ENCODE data around the gene NDUFC2.
"Not testable (repeated sequence)": the region's sequence is repeated elsewhere in the genome, so short reads cannot be mapped to it uniquely, and the experiment has no call there.

Gene NDUFC2

DNA sequence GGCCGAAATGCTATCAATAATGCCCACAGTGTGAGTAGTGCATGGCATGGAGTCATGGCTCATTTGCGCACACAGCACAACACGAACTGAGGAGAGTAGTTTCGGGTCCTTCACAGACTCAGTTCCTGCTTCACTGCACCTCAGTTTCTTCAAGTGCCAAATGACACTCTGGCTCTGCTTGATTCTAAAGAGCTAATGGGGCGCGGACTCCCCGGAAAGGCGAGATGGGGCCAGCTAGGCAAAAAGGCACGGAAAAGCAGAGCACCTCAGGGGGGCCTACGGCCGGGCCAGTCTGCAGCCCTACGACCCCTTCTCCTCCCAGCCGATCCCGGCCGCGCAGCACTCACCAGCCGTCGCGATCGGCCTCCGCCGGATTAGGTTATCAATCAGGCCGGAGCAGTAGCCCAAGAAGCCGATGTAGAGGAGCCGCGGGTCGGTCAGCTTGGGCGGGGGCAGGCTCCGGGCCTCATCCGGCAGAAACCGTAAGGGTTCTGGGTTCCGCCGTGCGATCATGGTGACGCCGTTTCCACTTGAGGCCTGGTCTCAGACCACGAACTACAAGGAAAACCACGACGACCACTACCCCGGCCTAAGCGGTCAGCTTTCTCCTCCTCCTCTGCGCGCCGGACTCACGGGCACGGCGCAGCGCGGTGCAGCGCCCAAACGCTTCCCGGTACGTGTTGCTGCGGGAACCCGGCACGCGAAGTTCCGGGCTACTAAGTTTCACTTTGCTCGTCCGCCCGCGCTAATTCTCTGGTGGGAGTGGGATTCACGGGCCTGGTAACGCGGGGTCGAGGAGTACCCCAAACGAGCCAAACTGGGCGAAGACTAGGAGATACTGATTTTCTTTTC, at the start of gene NDUFC2:
Gene NDUFC2, minus strand, starts transcription at position 631 of the 852 bp plus-strand sequence. Its CDS starts 118 bp downstream, at position 513.
- peak; percentile 68 for DNase-seq

DNA sequence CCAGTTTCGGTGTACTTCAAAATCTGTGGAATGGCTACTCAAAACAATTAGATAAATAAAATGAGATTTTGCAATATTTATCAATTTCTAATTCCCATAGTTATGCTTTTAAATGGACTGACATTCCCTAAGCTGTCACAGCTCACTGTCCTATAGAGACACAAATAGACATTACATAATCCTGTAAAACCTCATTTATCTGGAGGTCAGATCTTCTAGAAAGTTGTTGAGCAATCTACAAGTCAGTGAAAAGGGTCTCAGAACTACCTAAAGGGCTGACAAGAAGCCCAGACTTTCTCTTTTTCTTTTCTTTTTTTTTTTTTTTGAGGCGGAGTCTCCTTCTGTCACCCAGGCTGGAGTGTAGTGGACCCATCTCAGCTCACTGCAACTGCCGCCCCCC, 47.7 kb upstream of the NDUFC2 start:
- DNase-seq: no peak

DNA sequence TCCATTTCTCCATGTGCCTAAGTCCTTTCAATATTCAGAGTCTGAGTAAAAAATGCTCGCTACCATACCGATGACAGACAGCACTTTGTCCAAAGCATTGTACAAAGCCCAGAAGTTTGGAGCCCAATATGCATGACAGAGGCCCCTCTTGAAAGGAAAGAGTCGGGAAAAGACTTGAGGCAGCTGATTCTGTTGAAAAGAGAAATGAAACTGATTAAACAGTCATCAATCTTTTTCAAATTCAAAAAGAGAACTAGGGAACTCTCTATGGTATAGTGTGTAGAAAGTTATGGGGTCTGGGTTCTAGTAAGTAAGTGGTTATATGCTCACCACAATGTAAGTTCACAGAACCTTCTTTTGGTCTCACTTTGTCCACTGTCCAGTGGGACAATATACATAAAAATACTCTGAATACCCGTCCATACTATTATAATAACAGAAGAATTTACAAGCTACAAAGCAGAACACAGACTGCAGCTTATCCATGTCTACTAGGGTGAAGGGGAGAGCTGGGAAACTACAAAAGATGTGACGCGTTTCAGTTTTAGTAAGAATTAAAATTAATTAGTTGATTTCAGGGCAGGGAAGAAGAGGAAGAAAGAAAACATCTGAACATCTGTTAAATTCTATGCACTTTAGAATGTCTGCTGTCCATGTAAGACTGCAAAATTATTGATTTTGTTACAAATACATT, 33.1 kb upstream of the NDUFC2 start:
- DNase-seq: no peak

DNA sequence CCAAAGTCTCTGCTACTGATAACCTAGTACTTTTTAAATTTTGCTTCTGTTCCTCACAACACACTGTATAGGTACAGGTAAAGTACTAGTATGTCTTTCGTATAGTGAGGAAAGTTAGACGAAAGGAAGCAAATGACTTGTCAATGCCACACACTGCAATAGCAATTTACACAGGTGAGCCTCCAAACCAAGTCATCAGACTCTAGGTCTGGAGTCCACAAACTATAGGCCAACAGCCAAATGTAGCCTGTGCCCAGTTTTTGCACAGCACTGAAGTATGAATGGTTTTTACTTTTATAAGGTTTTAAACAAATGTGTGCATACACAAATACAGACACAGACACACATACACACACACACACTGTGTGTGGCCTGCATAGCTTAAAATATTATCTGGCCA, 31.6 kb upstream of the NDUFC2 start:
- DNase-seq: no peak

DNA sequence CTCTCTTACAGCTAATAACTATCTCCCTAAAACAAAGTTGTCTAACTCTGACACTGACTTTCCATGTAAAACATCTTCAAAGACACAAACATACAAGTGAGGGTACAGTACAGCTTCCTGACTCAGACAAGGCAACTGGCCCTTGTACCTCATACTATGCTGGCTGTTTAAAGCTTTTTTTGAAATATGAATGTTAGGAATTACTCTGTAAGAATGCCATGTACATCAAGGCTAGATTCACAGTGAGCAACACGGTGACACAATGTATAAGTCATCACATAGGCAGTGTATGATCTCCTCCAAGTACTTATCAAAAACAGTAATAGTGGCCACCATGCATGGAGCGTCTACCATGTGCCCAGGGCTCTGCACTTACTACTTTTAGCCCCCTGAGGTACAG, 31.2 kb upstream of the NDUFC2 start:
- no peak for DNase-seq

DNA sequence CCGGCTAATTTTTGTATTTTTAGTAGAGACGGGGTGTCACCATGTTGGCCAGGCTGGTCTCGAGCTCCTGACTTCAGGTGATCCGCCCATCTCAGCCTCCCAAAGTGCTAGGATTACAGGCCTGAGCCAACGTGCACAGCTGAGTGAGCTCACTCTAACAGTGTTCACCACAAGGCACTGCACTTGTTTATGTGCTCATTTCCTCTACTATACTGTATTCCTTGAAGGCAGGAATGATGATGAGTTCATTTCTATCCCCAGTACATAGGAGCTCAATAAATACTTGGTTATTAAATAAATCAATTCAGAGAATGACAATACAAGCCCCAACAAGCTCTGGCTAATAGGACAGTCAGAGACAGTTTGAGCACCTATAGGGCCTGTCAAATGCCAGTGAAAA, 30.7 kb upstream of the NDUFC2 start:
- no peak for DNase-seq

DNA sequence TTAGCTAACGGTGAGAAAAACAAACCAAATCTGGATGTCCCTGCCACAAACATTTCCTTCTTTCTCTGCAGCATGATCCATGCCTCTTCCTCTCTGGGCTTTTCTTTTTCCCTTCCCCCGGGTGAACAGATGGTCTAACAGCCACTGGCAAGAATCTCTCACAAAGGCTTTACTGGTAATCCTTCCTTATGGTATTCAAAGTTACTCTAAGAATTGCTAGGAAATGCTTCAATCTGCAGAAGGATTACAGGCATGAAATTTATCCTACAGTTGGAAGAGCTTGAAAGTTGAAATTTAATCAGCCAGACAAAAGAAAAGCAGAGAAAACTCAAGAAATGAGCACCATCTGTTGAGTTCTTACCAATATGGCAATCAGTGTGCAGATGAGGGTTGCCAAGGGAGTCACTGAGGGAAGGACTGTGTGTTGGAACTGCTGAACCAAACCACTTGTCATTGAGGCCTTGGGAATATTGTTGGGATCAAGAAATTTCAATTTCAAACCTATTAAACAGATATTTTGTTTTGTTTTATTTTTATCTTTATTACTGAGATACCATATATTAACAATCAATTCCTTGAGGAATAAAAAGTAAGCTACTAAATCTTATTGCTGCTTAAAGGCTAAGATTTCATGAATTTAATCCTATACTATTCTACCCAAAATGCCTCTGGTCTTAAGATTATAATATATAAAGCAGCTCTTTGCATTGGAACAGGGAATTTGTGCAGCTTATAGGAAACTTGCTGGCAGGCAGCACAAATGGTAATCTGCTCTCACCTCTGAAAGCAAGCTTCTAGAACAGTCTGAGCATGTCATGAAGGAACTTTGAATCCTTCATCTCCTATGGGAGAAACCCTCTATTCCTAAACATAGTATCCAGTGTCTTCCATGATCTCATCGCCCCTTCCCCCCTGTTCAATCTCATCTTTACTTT, 29.7 kb upstream of the NDUFC2 start:
- no peak for DNase-seq

DNA sequence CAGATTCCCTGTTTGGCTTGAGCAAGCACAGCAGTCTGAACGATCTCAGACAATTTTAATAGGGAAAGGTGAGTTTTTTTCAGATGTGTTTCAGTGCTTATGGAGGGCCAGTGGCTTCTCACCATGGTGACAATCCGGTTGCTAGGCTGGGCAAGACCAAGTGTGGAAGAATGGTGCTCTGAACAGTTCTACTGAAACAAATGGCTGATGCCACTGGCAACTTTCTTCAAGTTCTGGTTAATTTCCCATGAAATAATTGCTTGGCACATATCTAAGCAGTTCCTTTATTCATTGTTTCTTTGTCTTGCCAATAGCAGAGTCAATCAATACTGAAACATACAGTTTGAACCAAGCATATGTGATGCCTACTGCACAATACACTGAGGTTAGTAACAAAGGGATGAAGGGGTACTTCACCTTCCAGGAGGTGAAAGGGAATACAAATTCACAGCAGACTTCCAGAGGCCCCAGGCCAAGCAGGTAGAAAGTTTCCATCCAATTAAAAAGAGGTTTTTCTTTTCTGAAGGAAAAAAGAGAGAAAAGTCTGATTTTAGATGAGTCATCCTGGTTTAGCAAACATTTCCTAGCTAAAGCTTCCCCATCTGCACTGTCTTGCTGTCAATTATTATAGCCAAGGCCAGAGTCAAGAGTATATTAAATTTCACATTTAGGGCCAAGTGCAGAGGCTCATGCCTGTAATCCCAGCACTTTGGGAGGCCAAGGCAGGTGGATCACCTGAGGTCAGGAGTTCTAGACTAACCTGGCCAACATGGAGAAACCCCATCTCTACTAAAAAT, 21.2 kb upstream of the NDUFC2 start:
- no peak for DNase-seq

DNA sequence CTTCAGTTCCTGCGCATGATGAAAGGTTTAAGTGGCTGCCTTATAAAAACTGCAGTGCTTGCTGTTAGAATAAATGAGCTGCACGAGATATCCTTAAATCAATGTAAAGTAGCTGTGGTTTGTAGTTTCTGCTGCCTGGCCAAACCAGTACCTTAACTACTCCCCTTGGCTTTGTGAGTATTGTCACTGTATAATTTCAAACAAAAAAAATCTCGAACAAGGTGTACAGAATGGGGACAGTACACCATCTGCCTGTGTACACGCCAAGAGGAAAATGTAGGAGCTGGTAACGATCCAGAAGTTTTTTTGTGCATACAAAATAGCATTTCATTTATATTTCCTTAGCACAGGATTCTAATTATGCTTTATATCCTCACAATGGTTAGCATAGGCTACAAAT, 20.6 kb upstream of the NDUFC2 start:
- DNase-seq: no peak

DNA sequence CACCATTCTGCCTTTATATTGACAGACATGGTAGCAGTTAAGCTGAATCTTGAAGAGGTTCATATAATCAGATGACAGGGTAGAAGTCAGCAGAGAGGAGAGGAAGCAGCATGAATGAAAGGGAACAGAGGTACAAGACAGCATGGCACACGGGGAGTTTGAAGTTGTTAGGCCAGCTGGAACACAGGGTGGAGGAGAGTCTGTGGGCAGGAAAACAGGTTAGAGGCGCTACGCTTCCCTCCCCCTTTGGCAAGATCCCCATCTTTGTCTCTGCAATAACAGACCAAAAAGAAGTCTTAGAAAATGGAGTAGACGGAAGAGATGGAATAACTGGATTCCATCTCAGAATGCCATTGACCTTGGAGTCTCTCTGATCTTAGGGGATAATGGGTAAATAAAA, 20.0 kb upstream of the NDUFC2 start:
- DNase-seq: no peak

DNA sequence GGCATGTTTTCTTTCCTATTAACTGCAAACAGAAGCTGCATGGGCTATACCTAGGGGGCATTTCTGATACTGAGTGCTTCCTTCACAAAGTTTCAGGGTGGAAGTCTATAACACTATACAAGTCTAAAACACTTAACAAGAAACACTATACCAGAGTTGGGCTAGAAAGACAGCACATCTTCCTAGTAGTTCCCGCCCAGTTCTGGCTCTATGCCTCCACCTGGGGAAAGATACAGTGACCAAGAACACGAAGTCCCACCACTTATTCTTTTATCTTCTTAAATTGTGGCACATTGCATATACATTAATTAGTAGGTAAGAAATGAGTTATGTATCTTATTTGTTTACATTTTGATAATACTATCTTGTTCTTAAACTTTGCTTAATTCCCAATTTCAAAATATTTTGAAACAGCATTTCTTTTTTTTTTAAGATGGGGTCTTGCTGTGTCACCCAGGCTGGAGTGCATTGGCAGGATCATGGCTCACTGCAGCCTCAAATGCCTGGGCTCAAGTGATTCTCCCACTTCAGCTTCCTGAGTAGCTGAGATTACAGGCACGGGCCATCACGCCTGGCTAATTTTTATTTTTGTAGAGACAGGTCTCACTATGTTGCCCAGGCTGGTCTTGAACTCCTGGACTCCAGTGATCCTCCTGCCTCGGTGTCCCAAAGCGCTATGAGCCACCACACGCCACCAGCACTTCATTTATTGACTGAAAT, 18.2 kb upstream of the NDUFC2 start:
- no peak for DNase-seq

DNA sequence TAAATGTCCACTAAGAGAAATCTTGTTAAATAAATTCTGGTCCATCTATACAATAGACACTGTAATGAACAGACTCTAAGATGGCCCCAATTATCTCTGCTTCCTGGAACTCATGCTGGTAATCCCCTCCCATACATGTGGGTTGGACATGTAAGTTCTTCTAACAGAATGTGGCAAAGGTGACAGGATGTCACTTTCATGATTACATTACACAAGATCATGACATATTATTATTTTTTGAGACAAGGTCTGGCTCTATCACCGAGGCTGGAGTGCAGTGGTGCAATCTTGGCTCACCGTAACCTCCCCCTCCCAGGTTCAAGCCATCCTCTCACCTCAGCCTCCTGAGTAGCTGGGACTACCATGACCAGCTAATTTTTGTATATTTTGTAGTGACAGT, 14.6 kb upstream of the NDUFC2 start:
- DNase-seq: no peak

DNA sequence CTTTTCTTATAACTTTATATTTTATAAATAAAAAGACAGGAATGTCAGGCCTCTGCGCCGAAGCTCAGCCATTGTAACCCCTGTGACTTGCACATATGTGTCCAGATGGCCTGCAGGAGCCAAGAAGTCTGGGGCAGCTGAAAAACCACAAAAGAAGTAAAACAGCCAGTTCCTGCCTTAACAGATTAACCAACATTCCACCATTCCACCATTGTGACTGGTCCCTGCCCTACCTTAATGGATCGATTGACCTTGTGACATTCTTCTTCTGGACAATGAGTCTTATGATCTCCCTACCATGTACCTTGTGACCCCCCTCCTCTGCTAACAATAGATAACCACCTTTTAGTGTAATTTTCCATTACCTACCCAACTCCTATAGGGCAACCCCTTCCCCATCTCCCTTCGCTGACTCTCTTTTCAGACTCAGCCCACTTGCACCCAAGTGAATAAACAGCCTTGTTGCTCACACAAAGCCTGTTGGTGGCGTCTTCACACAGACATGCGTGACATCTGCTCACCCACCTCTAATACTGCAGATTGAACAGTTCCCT, 6.9 kb upstream of the NDUFC2 start:
- not testable (repeated sequence) for DNase-seq

DNA sequence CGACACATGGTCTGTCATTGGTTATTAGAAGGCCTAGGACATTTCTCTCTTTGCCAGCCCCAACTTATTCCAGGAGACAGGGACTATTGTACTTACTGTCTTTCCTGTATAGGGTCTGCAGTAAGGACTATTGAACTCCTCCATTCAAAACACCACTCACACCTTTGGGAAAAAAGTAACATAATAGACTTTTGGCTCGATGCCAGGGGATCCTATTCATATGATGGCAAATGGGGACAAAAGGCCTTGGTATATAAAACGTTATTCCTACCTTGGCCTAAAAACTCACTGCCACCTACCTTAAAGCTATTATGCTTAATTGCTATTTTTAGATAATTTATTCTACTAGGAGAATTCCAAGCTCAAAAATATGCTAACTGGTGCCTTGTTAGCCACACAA, 6.3 kb upstream of the NDUFC2 start:
- no peak for DNase-seq

DNA sequence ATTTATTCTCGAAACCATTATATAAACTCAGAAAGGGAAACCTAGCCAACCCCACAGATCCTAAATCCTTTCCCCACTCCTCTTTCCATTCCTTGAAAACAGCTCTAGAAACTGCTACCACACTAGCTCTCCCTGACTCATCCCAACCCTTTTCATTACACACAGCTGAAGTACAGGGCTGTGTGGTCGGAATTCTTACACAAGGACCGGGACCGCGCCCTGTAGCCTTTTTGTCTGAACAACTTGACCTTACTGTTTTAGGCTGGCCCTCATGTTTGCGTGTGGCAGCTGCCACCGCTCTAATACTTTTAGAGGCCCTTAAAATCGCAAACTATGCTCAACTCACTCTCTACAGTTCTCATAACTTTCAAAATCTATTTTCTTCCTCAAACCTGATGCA, 4.8 kb upstream of the NDUFC2 start:
- DNase-seq: not testable (repeated sequence)

DNA sequence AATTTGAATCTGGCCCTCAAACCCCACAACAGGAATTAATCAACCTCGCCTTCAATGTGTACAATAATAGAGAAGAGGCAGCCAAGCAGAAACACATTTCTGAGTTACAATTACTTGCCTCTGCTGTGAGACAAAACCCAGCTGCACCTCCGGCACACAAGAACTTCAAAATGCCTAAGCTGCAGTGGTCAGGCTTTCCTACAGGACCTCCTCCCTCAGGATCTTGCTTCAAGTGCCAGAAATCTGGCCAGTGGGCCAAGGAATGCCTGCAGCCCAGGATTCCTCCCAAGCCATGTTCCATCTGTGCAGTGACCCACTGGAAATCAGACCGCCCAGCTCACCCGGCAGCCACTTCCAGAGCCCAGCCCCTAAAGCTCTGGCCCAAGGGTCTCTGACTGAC, 3.4 kb upstream of the NDUFC2 start:
- DNase-seq: no peak

DNA sequence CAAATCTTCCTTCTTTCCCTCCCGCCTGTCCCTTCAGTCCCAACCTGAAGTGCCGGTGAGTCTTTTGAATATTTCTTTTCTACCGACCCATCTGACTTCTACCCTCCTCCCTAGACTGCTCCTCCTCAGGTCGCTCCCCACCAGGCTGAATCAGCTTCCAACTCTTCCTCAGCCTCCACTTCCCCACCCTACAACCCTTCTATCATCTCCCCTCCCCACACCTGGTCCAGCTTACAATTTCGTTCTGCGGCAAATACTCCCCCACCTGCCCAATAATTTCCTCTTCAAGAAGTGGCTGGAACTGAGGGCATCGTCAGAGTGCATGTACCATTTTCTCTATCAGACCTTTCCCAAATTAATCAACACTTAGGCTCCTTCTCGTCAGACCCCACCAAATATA, 2.5 kb upstream of the NDUFC2 start:
- no peak for DNase-seq

DNA sequence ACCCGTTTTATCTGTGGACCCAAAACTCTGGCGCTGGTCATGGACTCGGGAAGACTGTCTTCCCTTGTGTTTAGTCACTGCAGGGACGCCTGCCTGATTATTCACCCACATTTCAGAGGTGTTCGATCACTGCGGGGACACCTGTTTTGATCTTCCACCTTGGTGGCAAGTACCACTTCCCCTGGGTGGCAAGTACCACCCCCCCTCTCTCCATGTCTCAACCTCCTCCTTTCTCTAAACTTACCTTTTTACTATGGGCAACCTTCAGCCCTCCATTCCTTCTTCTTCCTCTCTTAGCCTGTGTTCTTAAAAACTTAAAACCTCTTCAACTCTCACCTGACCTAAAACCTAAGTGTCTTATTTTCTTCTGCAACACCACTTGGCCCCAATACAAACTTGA, 1.9 kb upstream of the NDUFC2 start:
- no peak for DNase-seq

DNA sequence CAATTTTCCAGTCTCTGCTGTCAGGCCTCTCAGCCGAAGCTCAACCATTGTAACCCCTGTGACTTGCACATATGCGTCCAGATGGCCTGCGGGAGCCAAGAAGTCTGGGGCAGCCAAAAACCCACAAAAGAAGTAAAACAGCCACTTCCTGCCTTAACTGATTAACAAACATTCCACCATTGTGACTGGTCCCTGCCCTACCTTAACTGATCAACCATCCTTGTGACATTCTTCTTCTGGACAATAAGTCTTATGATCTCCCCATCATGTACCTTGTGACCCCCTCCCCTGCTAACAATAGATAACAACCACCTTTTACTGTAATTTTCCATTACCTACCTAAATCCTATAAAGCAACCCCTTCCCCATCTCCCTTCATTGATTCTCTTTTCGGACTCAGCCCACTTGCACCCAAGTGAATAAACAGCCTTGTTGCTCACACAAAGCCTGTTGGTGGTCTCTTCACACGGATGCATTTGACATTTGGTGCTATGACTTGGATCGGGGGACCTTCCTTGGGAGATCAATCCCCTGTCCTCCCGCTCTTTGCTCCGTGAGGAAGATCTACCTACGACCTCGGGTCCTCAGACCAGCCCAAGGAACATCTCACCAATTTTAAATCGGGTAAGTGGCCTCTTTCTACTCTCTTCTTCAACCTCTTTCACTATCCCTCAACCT, 1.3 kb upstream of the NDUFC2 start:
- DNase-seq: no peak

DNA sequence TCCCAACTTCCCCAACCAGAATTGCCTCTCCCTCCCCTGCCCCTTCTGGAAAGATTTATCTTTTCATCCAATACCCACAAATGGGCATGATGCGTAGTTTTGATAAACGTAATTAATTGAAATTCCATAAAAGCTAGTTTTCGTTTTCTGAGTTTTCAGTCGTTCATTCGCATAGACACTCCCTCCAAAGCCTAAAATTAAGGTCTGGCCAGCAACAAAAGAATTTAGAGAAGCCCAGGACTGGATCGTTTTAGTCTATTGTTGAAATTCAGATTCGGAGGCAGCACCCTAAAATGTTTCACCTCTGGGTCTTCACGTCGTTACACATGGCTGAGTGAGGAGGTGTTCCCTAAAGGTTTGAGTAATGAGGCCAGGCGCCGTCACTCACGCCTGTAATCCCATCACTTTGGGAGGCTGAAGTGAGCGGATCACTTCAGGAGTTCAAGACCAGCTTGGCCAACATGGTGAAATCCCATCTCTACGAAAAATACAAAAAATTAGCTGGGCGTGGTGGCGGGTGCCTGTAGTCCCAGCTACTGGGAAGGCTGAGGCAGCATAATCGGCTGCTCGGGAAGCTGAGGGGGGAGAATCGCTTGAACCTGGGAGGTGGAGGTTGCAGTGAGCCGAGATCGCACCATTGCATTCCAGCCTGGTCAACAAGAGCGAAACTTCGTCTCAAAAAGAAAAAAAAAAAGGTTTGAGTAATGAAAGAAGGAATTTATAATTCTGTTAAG, 589 bp upstream of the NDUFC2 start:
- DNase-seq: no peak
